Ishikawa (cell line): ENCODE data around the gene RAD51C.

Experiments used
- CREB1 ChIP-seq: IDR thresholded peaks from 2 replicates; pipeline ENCODE4 v1.6.1; 2012; ENCODE audit warnings: low read depth
- EP300 ChIP-seq: IDR thresholded peaks from 2 replicates; pipeline ENCODE4 v1.6.1; 2012; ENCODE audit warnings: borderline replicate concordance
- TAF1 ChIP-seq: IDR thresholded peaks from 2 replicates; pipeline ENCODE4 v1.6.1; 2012; ENCODE audit warnings: low read depth, mild to moderate bottlenecking

- TF ChIP-seq TAF1 (no peak), EP300 (no peak), CREB1 (no peak)
Observed at GRCh38 chr17:58760248-58760647, 67.8 kb downstream of the RAD51C start.
